IPS DF 4.7 (cell line): ENCODE measurements around the gene IRGC.
"Not testable (repeated sequence)": the region's sequence is repeated elsewhere in the genome, so short reads cannot be mapped to it uniquely, and the experiment has no call there.

ENCODE experiments used
- DNase-seq: peaks from one replicate; pipeline ENCODE4 v3.0.0-alpha.2; 2013; ENCODE audit warnings: low spot score; ENCODE audit errors: extremely low read depth

Gene IRGC

GRCh38 chr19:43754503-43755255 is 38.8 kb downstream of the IRGC start, which contains the start of gene SMG9:
TSS of gene SMG9 (minus strand) at chr19:43754962. CDS start at chr19:43750741, 4,221 bp downstream.
- peak; percentile 68 for DNase-seq

GRCh38 chr19:43755256-43755801 is 39.5 kb downstream of the IRGC start:
- DNase-seq, result no peak

DNA sequence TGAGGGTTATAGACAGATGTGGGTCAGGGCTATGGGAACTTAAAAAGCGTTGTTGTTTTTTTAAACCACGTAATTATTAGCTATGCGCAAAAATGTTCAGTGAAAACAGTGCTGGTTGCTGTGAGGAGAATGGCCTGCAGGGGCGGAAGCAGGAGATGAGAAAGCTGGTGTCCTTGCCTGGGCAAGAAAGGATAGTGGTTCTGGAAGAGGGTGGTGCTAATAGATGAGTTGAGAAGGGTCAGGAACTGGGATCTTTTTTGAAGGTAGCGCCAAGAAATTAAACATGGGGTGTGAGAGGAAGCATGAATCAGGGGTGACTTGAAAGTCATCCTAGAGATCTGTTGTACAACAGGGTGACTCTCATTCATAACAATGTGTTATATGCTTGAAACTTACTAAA is 43.6 kb downstream of the IRGC start:
- DNase-seq, result no peak

DNA sequence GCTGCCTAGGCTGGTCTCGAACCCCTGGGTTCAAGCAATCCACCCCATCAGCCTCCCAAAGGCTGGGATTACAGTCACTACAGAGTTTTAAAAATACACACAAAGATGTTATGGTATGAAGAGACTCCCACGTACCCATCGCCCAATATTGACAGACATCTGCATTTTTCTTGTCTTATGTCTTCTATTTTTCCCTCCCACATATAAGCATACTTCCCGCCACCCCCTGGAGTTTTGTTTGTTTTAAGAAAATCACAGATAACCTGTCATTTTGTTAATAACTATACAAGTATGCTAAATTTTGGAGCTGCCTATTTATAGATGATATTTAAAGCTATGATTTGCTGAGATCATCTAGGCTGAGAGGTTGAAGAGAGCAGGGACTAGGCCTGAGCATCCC is 45.1 kb downstream of the IRGC start:
- DNase-seq, result no peak

GRCh38 chr19:43762814-43763213 is 46.9 kb downstream of the IRGC start:
- no peak for DNase-seq

DNA sequence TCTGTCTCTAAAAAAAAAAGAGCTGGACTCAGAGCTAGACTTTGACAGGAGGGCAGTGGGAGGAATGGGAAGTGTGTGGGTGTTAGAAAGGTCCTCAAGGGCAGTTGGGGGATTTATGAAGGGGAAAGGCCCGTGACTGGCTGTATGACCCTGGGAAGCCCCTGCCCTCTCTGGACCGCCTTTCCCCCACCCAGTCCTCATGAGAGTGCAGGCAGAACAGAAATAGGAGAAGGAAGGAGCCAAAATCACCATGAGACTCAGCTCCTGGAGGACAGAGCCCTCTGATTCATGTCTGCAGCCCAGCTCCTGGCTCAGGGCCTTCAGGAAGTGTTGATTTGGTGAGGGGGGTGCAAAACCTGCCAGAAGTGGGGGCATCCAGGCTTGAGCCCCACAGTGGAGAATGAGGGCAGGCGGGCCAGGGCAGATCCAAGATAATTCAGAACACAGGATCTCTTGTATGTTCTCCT is 47.6 kb downstream of the IRGC start:
- no peak for DNase-seq

- DNase-seq, result not testable (repeated sequence)
These were observed 48.8 kb downstream of the IRGC start for GRCh38 chr19:43764684-43765083.

GRCh38 chr19:43765109-43765876 is 49.4 kb downstream of the IRGC start:
- DNase-seq, result no peak

GRCh38 chr19:43766755-43767043 is 50.8 kb downstream of the IRGC start:
- DNase-seq, result no peak

DNA sequence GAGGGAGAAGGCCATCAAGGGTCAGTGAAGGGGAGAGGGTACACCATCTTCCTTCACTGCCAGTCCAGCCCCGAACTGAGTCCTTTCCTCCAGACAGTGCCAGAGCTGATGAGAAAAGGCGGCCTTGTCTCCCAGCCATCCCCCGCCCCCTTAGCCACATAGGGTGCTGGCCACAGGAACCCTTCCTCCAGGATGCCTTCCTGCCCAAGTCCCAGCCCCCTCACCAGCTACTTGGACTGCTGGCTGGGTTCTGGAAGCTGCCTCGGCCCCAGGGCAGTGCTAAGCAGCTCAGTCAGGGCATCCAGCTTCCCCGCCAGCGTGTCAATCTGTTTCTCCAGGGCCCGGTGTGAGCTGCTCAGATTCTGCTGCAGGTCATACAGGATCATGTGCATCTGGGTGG is 51.4 kb downstream of the IRGC start:
- no peak for DNase-seq

DNA sequence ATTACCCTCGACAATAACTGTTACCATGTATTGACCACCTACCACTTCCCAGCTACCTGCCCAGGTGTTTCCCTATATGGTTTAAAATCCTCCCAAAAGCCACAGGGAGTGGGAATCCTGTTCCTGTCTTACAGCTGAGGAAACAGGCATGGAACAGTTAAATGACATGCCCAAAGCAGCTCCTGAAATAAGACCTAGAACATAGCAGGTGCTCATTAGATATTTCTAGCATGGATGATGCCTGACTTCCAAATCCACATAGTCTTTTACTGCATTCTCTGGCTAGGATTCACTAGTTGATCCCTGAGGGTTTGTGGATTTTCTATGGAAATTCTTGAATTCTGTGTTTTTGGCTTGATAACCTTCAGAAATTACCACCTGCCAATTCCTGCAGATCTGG is 51.9 kb downstream of the IRGC start:
- no peak for DNase-seq

DNA sequence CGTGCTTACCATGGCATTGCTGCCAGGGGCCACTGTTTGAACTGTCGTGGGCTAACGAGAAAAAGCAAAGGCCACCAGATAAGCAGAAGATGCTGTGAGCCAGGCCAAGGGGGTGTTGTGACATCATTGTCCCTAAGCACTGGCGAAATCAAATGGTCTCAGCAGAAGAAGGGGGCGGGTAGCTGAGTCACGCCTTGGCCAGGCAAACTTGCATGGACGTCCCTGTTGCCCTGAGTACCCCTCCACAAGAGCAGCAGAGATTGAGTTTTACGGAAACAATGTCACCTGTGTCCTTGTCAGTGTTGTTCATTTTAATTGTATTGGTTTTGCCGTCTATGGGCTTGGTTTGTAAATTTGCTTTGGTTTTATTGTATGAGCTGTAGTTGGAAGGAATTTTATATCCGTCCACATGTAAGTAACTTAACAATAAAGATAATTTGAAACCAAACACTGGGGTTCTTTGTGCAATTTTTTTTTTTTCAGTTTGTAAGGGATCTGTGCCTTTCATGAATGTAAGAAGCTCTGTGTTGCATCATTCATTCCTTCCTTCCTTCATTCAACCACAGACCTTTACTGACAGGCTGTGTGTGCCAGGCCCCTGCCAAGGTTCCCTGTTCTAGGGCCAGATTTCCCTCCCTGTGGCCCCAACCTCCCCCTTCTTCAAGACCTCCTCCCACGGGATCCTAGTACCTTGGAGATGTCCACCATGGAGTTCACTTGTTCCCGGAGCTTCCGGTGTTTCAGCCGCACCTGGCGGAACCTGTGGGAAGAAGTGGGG is 52.6 kb downstream of the IRGC start:
- no peak for DNase-seq

GRCh38 chr19:43769256-43769655 is 53.4 kb downstream of the IRGC start:
- DNase-seq, result no peak
